Mammary epithelial cell (primary cell): ENCODE results near the gene GDAP2.

Experiments used
- CTCF ChIP-seq, 2 donors: IDR thresholded peaks in 1 of 2; conservative IDR thresholded peaks in 1 of 2; 2 replicates each; pipeline ENCODE4 v1.5.1; 2011 to 2012; ENCODE audit warnings: inconsistent platforms in 2 of 2, low read length in 2 of 2, mild to moderate bottlenecking in 2 of 2, control low read depth in 1 of 2, low read depth in 1 of 2; ENCODE audit not compliant: insufficient read depth in 1 of 2; ENCODE audit errors: extremely low read depth in 1 of 2
- EZH2 ChIP-seq: IDR thresholded peaks from 2 replicates; pipeline ENCODE4 v1.6.1; 2012; ENCODE audit warnings: low read length, inconsistent platforms, borderline replicate concordance

GRCh38 chr1:117857418-117857817 is 72.0 kb downstream of the GDAP2 start:
- TF ChIP-seq CTCF (conservative IDR thresholded peaks at IDR 0.05 in 1 of 2, IDR thresholded peaks at IDR 0.05 in 1 of 2; ENCODE audit: extremely low read depth in 1 of 2, insufficient read depth in 1 of 2, low read depth in 1 of 2, low read length in 2 of 2) = no peak
- TF ChIP-seq EZH2 = no peak
